NCI-H69 (cell line): ENCODE measurements around the gene MRPL2.

Experiments
- DNase-seq: peaks from one replicate; lab custom pipeline; 2025; lab: John Stamatoyannopoulos, UW

Gene MRPL2

GRCh38 chr6:43059168-43060033, at the start of gene MRPL2, which contains the start of gene KLC4:
TSS of gene MRPL2 (minus strand) at chr6:43059434. CDS start at chr6:43059381, 53 bp downstream.
TSS of gene KLC4 (plus strand) at chr6:43059631. CDS start at chr6:43061336, 1,705 bp downstream.
- DNase-seq = peak; percentile 100

- peak; percentile 99 for DNase-seq
These were observed 48.3 kb upstream of the MRPL2 start for GRCh38 chr6:43107344-43108062.

GRCh38 chr6:43105538-43106222, 46.4 kb upstream of the MRPL2 start:
- DNase-seq = peak; percentile 50

GRCh38 chr6:43103253-43103876, 44.1 kb upstream of the MRPL2 start:
- peak; percentile 94 for DNase-seq

- DNase-seq = no peak
These were observed 42.3 kb upstream of the MRPL2 start for GRCh38 chr6:43101497-43101896.

GRCh38 chr6:43097502-43097901, 38.3 kb upstream of the MRPL2 start:
- DNase-seq = no peak

- DNase-seq = peak; percentile 51
These were observed 37.9 kb upstream of the MRPL2 start for GRCh38 chr6:43097098-43097489.

- peak; percentile 78 for DNase-seq
These were observed 37.3 kb upstream of the MRPL2 start for GRCh38 chr6:43096451-43097097.

- peak; percentile 57 for DNase-seq
These were observed 36.7 kb upstream of the MRPL2 start for GRCh38 chr6:43095939-43096338.

GRCh38 chr6:43093436-43094289, 34.4 kb upstream of the MRPL2 start:
- DNase-seq = peak; percentile 53

GRCh38 chr6:43092635-43093034, 33.4 kb upstream of the MRPL2 start:
- DNase-seq = no peak

- DNase-seq = no peak
These were observed 32.3 kb upstream of the MRPL2 start for GRCh38 chr6:43091436-43091991.

GRCh38 chr6:43091020-43091419, 31.8 kb upstream of the MRPL2 start:
- DNase-seq = no peak

GRCh38 chr6:43090559-43090956, 31.3 kb upstream of the MRPL2 start:
- peak; percentile 75 for DNase-seq

GRCh38 chr6:43089874-43090558, 30.8 kb upstream of the MRPL2 start:
- DNase-seq = peak; percentile 67

GRCh38 chr6:43089467-43089866, 30.2 kb upstream of the MRPL2 start:
- DNase-seq = peak; percentile 57

- peak; percentile 48 for DNase-seq
These were observed 29.4 kb upstream of the MRPL2 start for GRCh38 chr6:43088654-43089056.

- peak; percentile 61 for DNase-seq
These were observed 26.9 kb upstream of the MRPL2 start for GRCh38 chr6:43086022-43086658.
